CD4-positive, CD25-positive, alpha-beta regulatory T cell (primary cell): ENCODE measurements around the gene SOX6. TPM values are rescaled to one million over a fixed set of nuclear protein-coding genes. Genes with fewer than 3 reads are reported as not detected.

Source experiments
- ATAC-seq, 2 donors: fragments of 150-1000 bp; cut with Tn5 transposase; one replicate each; pipeline ENCODE4 v1.10.0; 2021; ENCODE audit warnings: low read depth in 2 of 2, moderate number of reproducible peaks in 2 of 2, moderate library complexity in 1 of 2
- DNase-seq, 3 donors: peaks; one replicate each; pipeline versions ENCODE4 v3.0.0 to v3.0.0-alpha.2; 2012 to 2022; ENCODE audit warnings: mixed read lengths in 1 of 3
- H3K27ac ChIP-seq: one replicate; pipeline ENCODE4 v1.7.0; 2013; ENCODE audit warnings: mild to moderate bottlenecking, low read length; ENCODE audit not compliant: insufficient read depth, poor library complexity, severe bottlenecking
- H3K27me3 ChIP-seq: one replicate; pipeline ENCODE4 v1.7.0; 2013; ENCODE audit warnings: low read length; ENCODE audit not compliant: control insufficient read depth, insufficient read depth
- H3K36me3 ChIP-seq: one replicate; pipeline ENCODE4 v1.7.0; 2013; ENCODE audit warnings: mild to moderate bottlenecking, low read length, moderate library complexity; ENCODE audit not compliant: control insufficient read depth, insufficient read depth
- H3K4me1 ChIP-seq: 2 replicates; pipeline ENCODE4 v1.7.0; 2013; ENCODE audit warnings: mild to moderate bottlenecking, low read length; ENCODE audit not compliant: insufficient read depth, control insufficient read depth, poor library complexity, severe bottlenecking
- H3K4me3 ChIP-seq: one replicate; pipeline ENCODE4 v1.7.0; 2013; ENCODE audit warnings: low read depth, mild to moderate bottlenecking, low read length, moderate library complexity
- H3K9me3 ChIP-seq, 2 experiments: 1 replicate in 1 of 2; 2 replicates in 1 of 2; pipeline ENCODE4 v1.7.0; 2013; ENCODE audit warnings: low read length in 2 of 2, mild to moderate bottlenecking in 1 of 2, moderate library complexity in 1 of 2; ENCODE audit not compliant: control insufficient read depth in 2 of 2
- H3K27ac Mint-ChIP-seq, 3 donors: one replicate each; pipeline ENCODE4 v1.8.0; 2020 to 2022; ENCODE audit warnings: mild to moderate bottlenecking in 3 of 3, mixed read lengths in 3 of 3, moderate library complexity in 2 of 3
- H3K27me3 Mint-ChIP-seq: one replicate; pipeline ENCODE4 v1.8.0; 2022; ENCODE audit warnings: mild to moderate bottlenecking, mixed read lengths
- H3K36me3 Mint-ChIP-seq: one replicate; pipeline ENCODE4 v1.8.0; 2020; ENCODE audit warnings: mixed read lengths
- H3K4me1 Mint-ChIP-seq, 4 donors: one replicate each; pipeline ENCODE4 v1.8.0; 2020 to 2022; ENCODE audit warnings: mixed read lengths in 4 of 4, mild to moderate bottlenecking in 1 of 4
- H3K4me3 Mint-ChIP-seq, 4 donors: one replicate each; pipeline ENCODE4 v1.8.0; 2020 to 2022; ENCODE audit warnings: mild to moderate bottlenecking in 4 of 4, mixed read lengths in 4 of 4, moderate library complexity in 3 of 4
- H3K9me3 Mint-ChIP-seq, 7 donors: one replicate each; pipeline ENCODE4 v1.8.0; 2020 to 2022; ENCODE audit warnings: mixed read lengths in 7 of 7, mild to moderate bottlenecking in 3 of 7, moderate library complexity in 2 of 7
- polyA plus RNA-seq, 4 donors: library from polyadenylated mRNA; unstranded; fragments of 300-500 nt; fragmentation: Illumina TruSeq; gene quantifications; one replicate each; pipeline ENCODE4 v1.2.3, GENCODE V29; 2021
- total RNA-seq: library from RNA; stranded (reverse); gene quantifications from one replicate; pipeline ENCODE4 v1.2.3, GENCODE V29; 2022

SOX6 gene
- total and polyA plus RNA-seq, 5 donors from 2014 or later, result 0.05 TPM; not detected in 4

DNA sequence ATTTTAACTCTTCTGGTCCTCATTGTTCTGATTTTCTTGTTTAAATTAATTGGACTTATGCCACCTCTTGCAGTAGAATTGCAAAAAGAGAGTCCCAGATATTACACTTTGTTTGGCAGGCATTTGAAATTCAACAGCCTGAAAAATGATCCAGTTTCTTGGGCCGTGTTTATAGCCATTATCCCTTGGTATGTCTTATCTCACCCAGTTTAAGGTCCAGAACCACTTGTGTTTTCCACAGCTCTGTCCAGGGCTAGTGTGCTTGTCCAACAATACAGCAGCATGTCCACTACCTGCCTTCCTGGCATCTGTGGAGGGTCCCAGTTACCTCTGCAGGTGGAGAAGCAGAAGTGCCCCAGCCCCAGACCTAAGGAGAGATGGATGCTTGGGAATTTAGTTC, 397.4 kb downstream of the SOX6 start:
- Mint-ChIP-seq H3K27me3 (no peaks in the 10 kb centered on the region), H3K27ac (no peak overlapping the region), H3K4me3 (no peak overlapping the region), H3K36me3 (no peaks in the 10 kb centered on the region), H3K4me1 (no peaks in the 10 kb centered on the region), H3K9me3 (peaks cover 0 to 9% (median 0%) of the 10 kb centered on the region in 7 donors)
- Histone ChIP-seq H3K9me3 (no peaks in the 10 kb centered on the region), H3K4me3 (no peak overlapping the region), H3K4me1 (no peaks in the 10 kb centered on the region), H3K27me3 (no peaks in the 10 kb centered on the region), H3K36me3 (no peaks in the 10 kb centered on the region), H3K27ac (no peak overlapping the region)
- ATAC-seq (no peak), DNase-seq (no peak)

DNA sequence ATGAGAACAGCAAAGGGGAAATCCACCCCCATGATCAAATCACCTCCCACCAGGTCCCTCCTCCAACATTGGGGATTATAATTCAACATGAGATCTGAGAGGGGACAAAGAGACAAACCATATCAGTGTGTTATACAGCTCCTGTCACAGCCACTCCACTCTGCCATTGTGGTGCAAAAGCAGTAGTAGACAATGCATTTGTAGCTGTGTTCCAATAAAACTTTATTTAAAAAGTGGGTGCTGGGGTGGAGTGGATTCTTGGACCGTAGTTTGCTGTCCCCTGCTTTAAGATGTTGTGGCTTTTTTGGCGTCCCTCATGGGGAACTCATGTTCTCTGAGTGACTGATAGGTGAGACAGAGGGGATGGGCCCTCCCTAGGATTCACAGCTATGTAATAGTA, 399.1 kb downstream of the SOX6 start:
- H3K27ac ChIP-seq, result no peak overlapping the region
- ATAC-seq, result no peak
- no peaks in the 10 kb centered on the region for H3K36me3 ChIP-seq
- H3K4me3 ChIP-seq, result no peak overlapping the region
- no peaks in the 10 kb centered on the region for H3K27me3 Mint-ChIP-seq
- H3K9me3 ChIP-seq, result no peaks in the 10 kb centered on the region
- H3K36me3 Mint-ChIP-seq, result no peaks in the 10 kb centered on the region
- H3K4me3 Mint-ChIP-seq, result no peak overlapping the region
- no peak for DNase-seq
- H3K4me1 ChIP-seq, result no peaks in the 10 kb centered on the region
- no peak overlapping the region for H3K27ac Mint-ChIP-seq
- H3K4me1 Mint-ChIP-seq, result no peaks in the 10 kb centered on the region
- H3K27me3 ChIP-seq, result no peaks in the 10 kb centered on the region
- H3K9me3 Mint-ChIP-seq, result peaks cover 0 to 10% (median 0%) of the 10 kb centered on the region in 7 donors

DNA sequence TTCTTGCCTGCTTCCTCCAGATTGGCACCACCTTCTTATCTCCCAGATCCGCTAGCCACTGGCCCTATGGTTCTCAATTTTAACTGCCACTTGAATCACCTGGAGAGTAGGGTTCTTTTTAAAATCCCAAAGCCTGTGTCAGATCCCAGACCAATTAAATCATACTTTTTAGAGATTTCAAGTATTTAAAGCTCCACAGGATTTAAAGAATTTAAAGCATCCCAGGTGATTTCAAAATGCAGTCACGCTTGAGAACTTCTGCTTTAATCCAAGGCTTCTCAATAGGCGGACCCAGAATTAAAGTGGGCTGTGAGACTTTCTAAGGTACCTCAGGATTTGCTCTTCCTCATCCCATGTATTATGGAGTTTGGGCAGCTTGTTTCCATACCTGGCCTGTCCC, 400.0 kb downstream of the SOX6 start:
- ATAC-seq (no peak), DNase-seq (no peak)
- H3K36me3 Mint-ChIP-seq, result no peaks in the 10 kb centered on the region
- Histone ChIP-seq H3K36me3 (no peaks in the 10 kb centered on the region), H3K27ac (no peak overlapping the region), H3K4me1 (no peaks in the 10 kb centered on the region), H3K4me3 (no peak overlapping the region), H3K27me3 (no peaks in the 10 kb centered on the region), H3K9me3 (no peaks in the 10 kb centered on the region)
- no peak overlapping the region for H3K4me3 Mint-ChIP-seq
- no peaks in the 10 kb centered on the region for H3K4me1 Mint-ChIP-seq
- H3K27ac Mint-ChIP-seq, result no peak overlapping the region
- H3K9me3 Mint-ChIP-seq, result peaks cover 0 to 6% (median 0%) of the 10 kb centered on the region in 7 donors
- H3K27me3 Mint-ChIP-seq, result no peaks in the 10 kb centered on the region

DNA sequence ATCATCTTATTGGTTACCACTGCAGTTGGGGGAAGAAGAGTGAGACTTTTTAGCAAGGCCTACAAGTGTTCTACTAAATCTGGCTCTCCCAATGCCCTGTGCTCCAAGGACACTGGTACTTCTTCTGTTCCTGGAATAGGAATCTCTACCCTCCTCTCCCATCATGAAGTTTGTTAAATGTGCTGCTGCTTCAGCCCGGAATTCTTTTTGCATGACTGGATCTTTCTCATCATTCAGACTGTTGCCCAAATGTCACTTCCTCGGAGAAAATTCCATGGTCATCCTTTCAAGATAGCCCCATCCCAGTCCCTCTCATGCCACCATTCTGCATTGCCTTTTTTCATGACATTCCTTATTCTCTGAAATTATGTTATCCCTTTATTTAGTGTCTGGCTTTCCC, 400.8 kb downstream of the SOX6 start:
- no peaks in the 10 kb centered on the region for H3K36me3 ChIP-seq
- H3K4me3 ChIP-seq, result no peak overlapping the region
- Mint-ChIP-seq H3K4me3 (no peak overlapping the region), H3K4me1 (no peaks in the 10 kb centered on the region), H3K36me3 (no peaks in the 10 kb centered on the region), H3K27me3 (no peaks in the 10 kb centered on the region), H3K9me3 (peaks cover 0 to 4% (median 0%) of the 10 kb centered on the region in 7 donors), H3K27ac (no peak overlapping the region)
- no peaks in the 10 kb centered on the region for H3K27me3 ChIP-seq
- ATAC-seq (no peak), DNase-seq (no peak)
- H3K9me3 ChIP-seq, result no peaks in the 10 kb centered on the region
- H3K27ac ChIP-seq, result no peak overlapping the region
- no peaks in the 10 kb centered on the region for H3K4me1 ChIP-seq

DNA sequence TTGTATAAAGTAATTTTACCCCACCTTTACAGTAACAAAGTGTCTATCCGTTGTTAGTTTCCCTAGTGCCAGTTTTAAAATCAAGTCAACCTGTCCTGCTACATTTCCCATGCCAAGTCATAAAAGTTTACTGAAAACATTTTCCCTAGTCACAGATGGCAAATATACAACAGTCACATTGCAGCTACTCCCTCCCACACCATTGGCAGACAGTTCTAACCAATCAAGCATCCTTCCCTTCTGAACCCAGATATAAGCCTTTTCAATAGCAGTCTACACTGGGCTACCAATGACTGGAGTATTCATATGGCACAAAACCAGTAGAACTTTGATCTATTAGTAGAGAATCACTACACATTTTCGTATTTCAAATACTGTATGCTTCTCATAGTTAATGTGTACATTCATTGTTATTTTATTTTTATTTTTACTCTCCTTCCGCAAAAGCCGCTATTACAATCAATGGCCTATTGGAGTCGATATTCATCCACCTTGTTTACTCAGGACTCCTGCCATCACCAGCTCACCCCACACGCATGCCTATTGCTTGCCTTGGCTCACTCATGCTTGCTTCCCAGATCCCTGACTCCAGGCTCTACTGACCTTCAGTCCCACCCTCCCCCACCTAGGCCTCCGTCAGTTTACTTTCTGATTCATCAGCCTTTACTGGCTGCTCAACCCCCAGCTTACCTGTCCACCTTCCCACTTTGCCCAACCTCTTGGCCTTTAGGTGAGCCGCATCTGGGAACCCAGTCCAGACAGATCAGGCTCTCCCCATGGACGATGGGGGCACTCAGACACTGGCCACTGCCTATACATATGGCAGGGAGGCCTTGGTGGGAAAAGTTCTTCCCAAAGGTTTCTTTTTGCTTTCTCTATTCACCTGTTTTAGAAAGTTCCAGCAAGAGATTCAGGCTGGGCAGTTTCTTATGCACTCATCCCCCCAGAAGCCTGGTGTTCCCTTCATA, 408.4 kb downstream of the SOX6 start:
- no peaks in the 10 kb centered on the region for H3K9me3 ChIP-seq
- H3K27ac ChIP-seq, result no peak overlapping the region
- no peak for DNase-seq
- H3K36me3 ChIP-seq, result no peaks in the 10 kb centered on the region
- ATAC-seq, result no peak
- no peaks in the 10 kb centered on the region for H3K27me3 Mint-ChIP-seq
- H3K27me3 ChIP-seq, result no peaks in the 10 kb centered on the region
- H3K36me3 Mint-ChIP-seq, result no peaks in the 10 kb centered on the region
- no peak overlapping the region for H3K4me3 Mint-ChIP-seq
- no peak overlapping the region for H3K27ac Mint-ChIP-seq
- H3K9me3 Mint-ChIP-seq, result peaks cover 2 to 8% (median 4%) of the 10 kb centered on the region in 7 donors
- no peaks in the 10 kb centered on the region for H3K4me1 ChIP-seq
- no peak overlapping the region for H3K4me3 ChIP-seq
- no peaks in the 10 kb centered on the region for H3K4me1 Mint-ChIP-seq

DNA sequence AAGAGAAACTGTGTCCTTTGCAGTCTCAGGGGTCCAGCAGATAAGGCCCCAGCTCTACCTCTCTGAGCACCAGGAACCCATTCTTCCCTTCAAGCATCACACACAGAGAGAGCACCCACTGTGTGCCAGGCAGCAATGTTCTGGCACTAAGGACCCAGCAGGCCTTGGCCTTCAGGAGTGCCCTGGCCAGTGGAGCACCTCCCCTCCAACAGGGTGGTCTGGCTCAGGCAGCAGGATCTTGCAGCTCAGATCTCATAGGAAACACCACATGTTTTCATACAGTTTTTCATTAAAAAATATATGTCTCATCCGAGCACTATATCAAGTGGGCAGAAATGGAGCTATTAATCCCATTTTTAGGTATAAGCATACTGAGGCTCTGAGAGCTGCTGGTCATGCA, 410.6 kb downstream of the SOX6 start:
- H3K27ac ChIP-seq, result no peak overlapping the region
- no peaks in the 10 kb centered on the region for H3K4me1 Mint-ChIP-seq
- H3K27me3 Mint-ChIP-seq, result no peaks in the 10 kb centered on the region
- peaks cover 0 to 8% (median 4%) of the 10 kb centered on the region in 7 donors for H3K9me3 Mint-ChIP-seq
- no peaks in the 10 kb centered on the region for H3K4me1 ChIP-seq
- no peaks in the 10 kb centered on the region for H3K36me3 ChIP-seq
- no peaks in the 10 kb centered on the region for H3K36me3 Mint-ChIP-seq
- H3K4me3 ChIP-seq, result no peak overlapping the region
- no peaks in the 10 kb centered on the region for H3K9me3 ChIP-seq
- H3K4me3 Mint-ChIP-seq, result no peak overlapping the region
- no peaks in the 10 kb centered on the region for H3K27me3 ChIP-seq
- DNase-seq (no peak), ATAC-seq (no peak)
- H3K27ac Mint-ChIP-seq, result no peak overlapping the region

DNA sequence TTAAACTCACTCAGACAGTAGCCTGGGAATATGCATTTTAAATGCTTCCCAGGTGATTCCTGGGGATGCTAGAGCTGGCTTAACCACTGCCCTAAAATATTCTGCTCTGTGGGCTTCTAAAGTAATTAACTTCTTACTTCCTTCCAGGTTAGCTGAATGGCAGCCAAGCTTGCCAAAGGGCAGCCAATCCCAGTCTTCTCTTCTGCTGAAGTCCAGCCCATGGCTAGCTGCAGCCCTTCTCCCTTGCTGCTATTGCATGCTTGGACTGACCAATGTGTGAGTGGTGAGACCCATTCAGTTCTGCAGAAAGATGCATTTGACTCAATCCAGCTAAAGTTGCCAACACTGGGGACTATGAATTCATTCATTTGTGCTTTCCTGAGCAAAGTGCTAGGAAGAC, 411.9 kb downstream of the SOX6 start:
- no peaks in the 10 kb centered on the region for H3K4me1 Mint-ChIP-seq
- H3K36me3 Mint-ChIP-seq, result no peaks in the 10 kb centered on the region
- Histone ChIP-seq H3K4me1 (no peaks in the 10 kb centered on the region), H3K27ac (no peak overlapping the region), H3K36me3 (no peaks in the 10 kb centered on the region), H3K9me3 (no peaks in the 10 kb centered on the region), H3K4me3 (no peak overlapping the region), H3K27me3 (no peaks in the 10 kb centered on the region)
- no peak overlapping the region for H3K4me3 Mint-ChIP-seq
- no peak overlapping the region for H3K27ac Mint-ChIP-seq
- no peaks in the 10 kb centered on the region for H3K27me3 Mint-ChIP-seq
- ATAC-seq, result no peak
- DNase-seq, result no peak
- H3K9me3 Mint-ChIP-seq, result peaks cover 0 to 8% (median 4%) of the 10 kb centered on the region in 7 donors
